KMS-11 (cell line): ENCODE measurements around the gene DSCAM.

Source experiments
- H2AFZ ChIP-seq: fragments of 200-600 bp; sonication (generic); 2 replicates; pipeline ENCODE4 v1.6.1; 2016; ENCODE audit warnings: antibody characterized with exemption, mixed run types, low read depth
- H3K27ac ChIP-seq: fragments of 200-600 bp; sonication (generic); 2 replicates; pipeline ENCODE4 v1.6.1; 2016; ENCODE audit warnings: mild to moderate bottlenecking, mixed run types
- H3K27me3 ChIP-seq: fragments of 200-600 bp; sonication (generic); 2 replicates; pipeline ENCODE4 v1.6.1; 2017; ENCODE audit warnings: mild to moderate bottlenecking, low read depth, mixed run types, moderate library complexity; ENCODE audit not compliant: insufficient read depth
- H3K36me3 ChIP-seq: fragments of 200-600 bp; sonication (generic); 2 replicates; pipeline ENCODE4 v1.6.1; 2017; ENCODE audit warnings: mild to moderate bottlenecking, mixed run types; ENCODE audit not compliant: insufficient read depth
- H3K4me1 ChIP-seq: fragments of 200-600 bp; sonication (generic); 2 replicates; pipeline ENCODE4 v1.6.1; 2016; ENCODE audit warnings: mild to moderate bottlenecking, low read depth, mixed run types; ENCODE audit not compliant: poor library complexity, severe bottlenecking
- H3K4me2 ChIP-seq: fragments of 200-600 bp; sonication (generic); 2 replicates; pipeline ENCODE4 v1.7.0; 2016; ENCODE audit warnings: mild to moderate bottlenecking, mixed run types
- H3K4me3 ChIP-seq: fragments of 200-600 bp; sonication (generic); IDR thresholded peaks from 2 replicates; pipeline ENCODE4 v1.6.1; 2017; ENCODE audit warnings: low read depth, low read length, mixed read lengths; ENCODE audit not compliant: insufficient read depth
- H3K79me2 ChIP-seq: fragments of 200-600 bp; sonication (generic); 2 replicates; pipeline ENCODE4 v1.6.1; 2016; ENCODE audit warnings: low read depth, mixed run types; ENCODE audit not compliant: insufficient read depth
- H3K9ac ChIP-seq: fragments of 200-600 bp; sonication (generic); 2 replicates; pipeline ENCODE4 v1.6.1; 2016; ENCODE audit warnings: mild to moderate bottlenecking, mixed run types
- H4K20me1 ChIP-seq: fragments of 200-600 bp; sonication (generic); 2 replicates; pipeline ENCODE4 v1.6.1; 2016; ENCODE audit warnings: mild to moderate bottlenecking, mixed run types; ENCODE audit not compliant: insufficient read depth
- TF ChIP-seq, protein P1 (sequence below): fragments of 200-600 bp; sonication (generic); conservative IDR thresholded peaks from 2 replicates; pipeline ENCODE4 v1.6.1; 2017; ENCODE audit warnings: low read depth, mild to moderate bottlenecking, antibody characterized with exemption, low read length, moderate library complexity, mixed read lengths

DSCAM gene

DNA sequence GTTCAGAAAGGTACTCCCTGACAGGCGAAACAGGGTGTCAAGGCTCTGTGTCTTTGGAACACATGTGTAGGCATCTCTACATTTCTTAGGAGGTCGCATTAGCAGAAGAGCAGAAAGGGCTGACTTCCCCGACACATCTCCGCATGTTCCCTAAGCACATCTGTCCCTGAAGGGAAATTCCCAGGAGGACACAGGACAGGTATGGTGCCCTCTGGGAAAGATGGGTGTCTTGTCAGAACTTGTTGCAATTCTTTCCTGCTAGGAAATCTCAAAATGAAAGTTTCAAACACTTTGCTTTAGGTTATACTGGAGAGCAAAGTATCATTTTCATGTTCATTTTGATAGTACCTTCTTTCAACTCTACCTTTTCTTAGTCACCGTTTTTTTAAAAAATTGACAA, 2.0 kb downstream of the DSCAM start:
- H3K9ac ChIP-seq: no peak overlapping the region
- no peak overlapping the region for H3K27ac ChIP-seq
- peaks cover 6% of the 10 kb centered on the region for H3K4me1 ChIP-seq
- no peaks in the 10 kb centered on the region for H3K36me3 ChIP-seq
- no peaks in the 10 kb centered on the region for H4K20me1 ChIP-seq
- no peak overlapping the region for H2AFZ ChIP-seq
- H3K27me3 ChIP-seq: no peaks in the 10 kb centered on the region
- no peaks in the 10 kb centered on the region for H3K79me2 ChIP-seq
- TF ChIP-seq, protein P1, sequence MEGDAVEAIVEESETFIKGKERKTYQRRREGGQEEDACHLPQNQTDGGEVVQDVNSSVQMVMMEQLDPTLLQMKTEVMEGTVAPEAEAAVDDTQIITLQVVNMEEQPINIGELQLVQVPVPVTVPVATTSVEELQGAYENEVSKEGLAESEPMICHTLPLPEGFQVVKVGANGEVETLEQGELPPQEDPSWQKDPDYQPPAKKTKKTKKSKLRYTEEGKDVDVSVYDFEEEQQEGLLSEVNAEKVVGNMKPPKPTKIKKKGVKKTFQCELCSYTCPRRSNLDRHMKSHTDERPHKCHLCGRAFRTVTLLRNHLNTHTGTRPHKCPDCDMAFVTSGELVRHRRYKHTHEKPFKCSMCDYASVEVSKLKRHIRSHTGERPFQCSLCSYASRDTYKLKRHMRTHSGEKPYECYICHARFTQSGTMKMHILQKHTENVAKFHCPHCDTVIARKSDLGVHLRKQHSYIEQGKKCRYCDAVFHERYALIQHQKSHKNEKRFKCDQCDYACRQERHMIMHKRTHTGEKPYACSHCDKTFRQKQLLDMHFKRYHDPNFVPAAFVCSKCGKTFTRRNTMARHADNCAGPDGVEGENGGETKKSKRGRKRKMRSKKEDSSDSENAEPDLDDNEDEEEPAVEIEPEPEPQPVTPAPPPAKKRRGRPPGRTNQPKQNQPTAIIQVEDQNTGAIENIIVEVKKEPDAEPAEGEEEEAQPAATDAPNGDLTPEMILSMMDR: no peak
- H3K4me3 ChIP-seq: no peak overlapping the region
- H3K4me2 ChIP-seq: no peak overlapping the region

DNA sequence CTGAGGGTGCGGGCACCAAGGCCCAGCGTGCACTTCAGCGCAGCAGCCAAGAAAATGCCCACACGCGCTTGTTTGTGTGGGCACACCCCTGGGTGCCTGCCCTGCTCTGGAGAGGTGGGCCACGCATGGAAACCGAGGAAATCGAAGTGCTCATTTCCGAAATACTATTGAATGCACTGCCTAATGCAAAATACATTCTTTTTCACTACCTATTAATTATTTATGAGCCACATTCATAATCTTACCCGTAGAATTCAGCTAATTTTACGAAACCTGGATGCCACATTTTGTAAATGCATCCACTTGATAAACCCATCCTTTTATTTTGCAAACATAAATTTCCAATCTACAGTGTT, 4.8 kb downstream of the DSCAM start:
- Histone ChIP-seq H3K36me3 (no peaks in the 10 kb centered on the region), H3K4me2 (peak overlapping the region; percentile 10; the same call in 1 of the 2 replicates), H3K4me1 (peaks cover 17% of the 10 kb centered on the region), H3K27me3 (no peaks in the 10 kb centered on the region), H3K9ac (no peak overlapping the region), H2AFZ (no peak overlapping the region; the same call in 1 of the 2 replicates), H3K4me3 (no peak overlapping the region), H4K20me1 (no peaks in the 10 kb centered on the region), H3K27ac (no peak overlapping the region), H3K79me2 (no peaks in the 10 kb centered on the region)
- TF ChIP-seq, protein P1: peak; percentile 7; the same call in 1 of the 2 replicates

DNA sequence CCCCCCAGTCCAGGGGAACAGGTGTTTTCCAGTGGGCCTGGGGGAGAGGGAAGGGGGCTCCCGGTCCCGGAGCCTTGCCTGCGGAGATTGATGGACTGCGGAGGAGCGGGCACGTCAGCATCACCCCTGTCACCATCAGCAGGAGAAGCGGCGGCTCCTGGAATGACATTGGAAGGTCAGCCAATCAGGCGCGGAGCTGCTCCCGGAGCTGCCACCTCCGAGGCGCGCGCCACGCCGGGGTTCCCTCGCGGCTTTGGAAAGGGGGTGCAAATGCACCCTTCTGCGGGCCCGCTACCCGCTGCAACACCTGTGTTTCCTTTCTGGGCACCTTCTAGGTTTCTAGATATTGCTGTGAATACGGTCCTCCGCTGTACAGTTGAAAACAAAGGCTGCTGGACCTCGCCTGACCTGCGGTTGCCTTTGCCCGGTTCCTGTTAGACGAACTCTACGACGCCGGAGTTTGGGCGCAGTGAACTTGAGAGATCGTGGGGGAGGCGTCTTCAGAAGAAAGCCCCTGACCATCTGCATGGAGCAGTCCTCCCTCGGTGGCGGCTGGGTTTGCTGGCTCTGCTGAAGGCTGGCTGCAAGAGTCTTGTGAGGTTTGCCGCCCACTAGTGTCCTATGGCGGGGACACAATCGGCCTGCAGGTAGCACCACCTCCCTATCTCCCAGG, 5.3 kb downstream of the DSCAM start:
- peaks cover 17% of the 10 kb centered on the region for H3K4me1 ChIP-seq
- no peaks in the 10 kb centered on the region for H3K36me3 ChIP-seq
- peak overlapping the region; percentile 65; the same call in 1 of the 2 replicates for H2AFZ ChIP-seq
- no peak overlapping the region for H3K27ac ChIP-seq
- no peak overlapping the region for H3K9ac ChIP-seq
- no peaks in the 10 kb centered on the region for H3K79me2 ChIP-seq
- TF ChIP-seq, protein P1: peak; percentile 49; the same call in 1 of the 2 replicates
- H3K27me3 ChIP-seq: no peaks in the 10 kb centered on the region
- no peaks in the 10 kb centered on the region for H4K20me1 ChIP-seq
- no peak overlapping the region for H3K4me3 ChIP-seq
- H3K4me2 ChIP-seq: peak overlapping the region; percentile 10; the same call in 1 of the 2 replicates

DNA sequence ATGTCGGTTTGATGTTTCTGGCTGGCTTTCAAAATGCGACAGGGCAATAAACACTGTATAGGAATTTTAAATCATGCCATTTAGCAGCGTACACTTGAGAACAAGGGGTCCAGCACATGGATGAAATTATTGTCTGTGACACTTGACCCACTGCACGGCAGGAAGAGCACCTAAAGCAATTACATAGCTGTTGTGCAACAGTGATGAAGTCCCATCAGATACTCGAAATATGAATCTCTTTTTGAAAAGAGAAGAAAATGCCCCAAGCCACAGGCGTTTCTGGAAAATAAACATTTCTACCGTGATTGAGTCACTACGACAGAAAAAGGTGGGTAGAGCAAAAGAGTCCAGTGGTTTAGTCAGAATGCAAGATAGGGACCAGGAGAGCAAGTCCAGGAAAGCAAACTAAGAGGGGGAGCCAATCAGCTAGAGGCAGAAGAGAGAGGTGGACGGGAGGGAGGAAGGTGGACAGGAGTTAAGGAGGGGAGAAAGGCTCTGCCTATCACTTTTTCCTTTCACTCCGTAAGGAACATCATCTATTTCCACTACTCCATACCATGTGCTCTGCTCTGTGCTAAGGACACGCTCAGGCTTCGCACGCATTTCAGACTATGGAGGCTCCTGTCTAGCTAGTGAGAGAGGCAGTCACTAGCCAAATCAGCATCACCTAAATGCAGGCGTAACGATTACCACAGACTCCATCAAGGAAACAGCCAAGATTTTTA, 6.4 kb downstream of the DSCAM start:
- Histone ChIP-seq H3K27me3 (no peaks in the 10 kb centered on the region), H3K36me3 (no peaks in the 10 kb centered on the region), H3K79me2 (no peaks in the 10 kb centered on the region), H3K4me3 (no peak overlapping the region), H2AFZ (peak overlapping the region; percentile 65; the same call in 1 of the 2 replicates), H4K20me1 (no peaks in the 10 kb centered on the region), H3K9ac (no peak overlapping the region), H3K4me1 (peaks cover 17% of the 10 kb centered on the region), H3K27ac (no peak overlapping the region), H3K4me2 (no peak overlapping the region)
- TF ChIP-seq, protein P1: no peak
